GM12872 (cell line): ENCODE results near the gene PCDH12.

Experiments
- TF ChIP-seq, protein P1 (sequence below): IDR thresholded peaks from 3 replicates; pipeline ENCODE4 v1.5.1; 2011; ENCODE audit warnings: low read depth, mild to moderate bottlenecking, low read length, moderate library complexity; ENCODE audit not compliant: insufficient read depth

The PCDH12 gene

DNA sequence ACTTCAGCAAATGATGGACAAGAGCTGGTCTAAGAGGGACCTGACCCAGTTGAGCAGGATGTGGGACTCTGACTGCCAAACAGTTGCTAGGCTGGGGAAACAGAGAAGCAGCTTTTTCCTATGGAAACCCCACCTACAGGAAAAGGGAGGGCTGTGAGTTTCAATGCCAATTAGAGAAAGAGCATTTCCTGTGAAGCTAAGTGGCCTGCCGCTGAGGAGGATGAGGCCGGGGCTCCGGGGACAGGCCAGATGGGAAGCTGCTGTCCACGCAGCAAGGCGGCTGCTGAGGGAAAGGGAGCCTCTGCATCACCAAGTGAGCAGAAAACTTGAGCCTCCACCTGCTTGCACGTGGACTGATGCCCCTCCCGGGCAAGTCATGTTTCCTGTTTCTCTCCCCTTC lies at the start of gene PCDH12:
TSS of gene PCDH12 (minus strand) at position 90 of the 400 bp plus-strand sequence. CDS start 351 bp downstream, outside the sequence.
- TF ChIP-seq, protein P1, sequence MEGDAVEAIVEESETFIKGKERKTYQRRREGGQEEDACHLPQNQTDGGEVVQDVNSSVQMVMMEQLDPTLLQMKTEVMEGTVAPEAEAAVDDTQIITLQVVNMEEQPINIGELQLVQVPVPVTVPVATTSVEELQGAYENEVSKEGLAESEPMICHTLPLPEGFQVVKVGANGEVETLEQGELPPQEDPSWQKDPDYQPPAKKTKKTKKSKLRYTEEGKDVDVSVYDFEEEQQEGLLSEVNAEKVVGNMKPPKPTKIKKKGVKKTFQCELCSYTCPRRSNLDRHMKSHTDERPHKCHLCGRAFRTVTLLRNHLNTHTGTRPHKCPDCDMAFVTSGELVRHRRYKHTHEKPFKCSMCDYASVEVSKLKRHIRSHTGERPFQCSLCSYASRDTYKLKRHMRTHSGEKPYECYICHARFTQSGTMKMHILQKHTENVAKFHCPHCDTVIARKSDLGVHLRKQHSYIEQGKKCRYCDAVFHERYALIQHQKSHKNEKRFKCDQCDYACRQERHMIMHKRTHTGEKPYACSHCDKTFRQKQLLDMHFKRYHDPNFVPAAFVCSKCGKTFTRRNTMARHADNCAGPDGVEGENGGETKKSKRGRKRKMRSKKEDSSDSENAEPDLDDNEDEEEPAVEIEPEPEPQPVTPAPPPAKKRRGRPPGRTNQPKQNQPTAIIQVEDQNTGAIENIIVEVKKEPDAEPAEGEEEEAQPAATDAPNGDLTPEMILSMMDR, result no peak

DNA sequence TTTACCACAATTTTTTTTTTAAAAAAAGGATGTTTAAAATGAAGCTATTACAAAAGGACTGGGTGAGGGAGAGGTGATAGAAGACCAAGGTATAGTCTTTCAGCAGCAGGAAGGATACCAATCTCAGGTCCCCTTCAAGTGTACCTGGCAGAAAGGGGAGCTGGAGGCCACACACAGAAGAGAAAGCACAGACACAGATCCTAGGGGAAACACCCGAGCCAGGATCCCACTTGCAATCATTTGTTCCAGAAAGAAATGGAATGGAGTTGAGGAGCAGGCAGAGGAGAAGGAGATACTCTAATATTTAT lies 49.2 kb upstream of the PCDH12 start:
- TF ChIP-seq, protein P1, result no peak

DNA sequence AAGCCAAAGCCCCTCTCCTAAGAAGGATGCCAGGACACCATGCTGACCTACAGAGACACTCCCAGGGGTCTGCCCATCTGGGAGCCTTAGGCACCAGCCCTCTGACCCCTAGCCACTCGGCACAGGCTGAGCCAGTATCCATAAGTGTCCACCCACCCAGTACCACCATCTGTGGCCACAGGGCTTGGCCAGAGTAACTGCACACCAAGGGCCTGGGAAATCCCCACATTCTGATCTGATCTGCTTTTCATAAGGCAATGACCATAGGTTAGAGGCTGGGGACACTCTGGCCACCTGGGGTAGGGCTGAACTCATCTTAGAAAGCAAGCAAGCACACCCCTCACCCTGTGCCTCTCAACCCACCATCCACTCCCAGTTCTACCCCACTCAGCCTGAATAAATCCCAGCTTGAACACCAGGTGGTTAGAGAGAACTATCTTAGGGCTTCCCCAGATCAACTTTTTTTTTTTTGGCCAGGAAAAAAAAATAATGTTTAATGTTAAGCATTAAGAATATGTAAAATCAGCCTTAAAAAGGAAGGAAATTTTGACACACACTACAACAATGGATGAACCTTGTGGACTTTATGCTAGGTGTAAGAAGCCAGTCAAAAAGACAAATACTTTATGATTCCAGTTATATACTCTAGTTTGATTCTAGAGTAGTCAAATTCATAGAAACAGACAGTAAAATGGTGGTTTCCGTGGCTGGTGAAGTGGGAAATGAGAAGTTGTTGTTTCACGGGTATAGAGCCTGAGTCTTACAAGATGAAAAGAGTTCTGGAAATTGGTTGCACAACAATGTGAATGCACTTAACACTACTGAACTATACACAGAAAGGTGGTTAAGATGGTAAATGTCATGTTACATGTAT lies 48.6 kb upstream of the PCDH12 start:
- TF ChIP-seq, protein P1, result no peak

DNA sequence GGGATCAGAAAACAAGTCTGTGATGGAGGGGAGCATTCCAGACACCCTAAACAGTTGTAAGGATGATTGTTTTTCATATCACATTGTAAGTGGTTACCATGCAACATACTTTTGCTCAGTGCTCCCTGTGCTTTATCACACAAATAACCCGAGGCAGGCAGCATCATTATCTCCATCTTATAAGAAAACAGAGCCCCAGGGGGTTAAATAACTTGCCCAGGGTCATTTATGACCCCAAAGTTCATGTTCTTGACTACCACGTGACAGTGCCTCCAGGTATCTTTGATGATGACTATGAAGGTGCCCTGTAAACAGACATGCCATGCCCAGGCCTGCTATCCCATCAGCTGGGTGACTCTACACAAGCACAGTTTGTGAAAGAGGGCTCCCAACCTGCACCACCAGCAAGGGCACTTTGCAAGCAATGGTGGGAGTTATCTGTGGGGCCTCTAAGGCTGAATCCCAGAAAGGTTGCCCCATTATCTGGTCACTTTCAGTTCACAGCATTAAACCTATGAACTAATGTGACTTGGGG lies 45.3 kb upstream of the PCDH12 start:
- TF ChIP-seq, protein P1, result no peak

DNA sequence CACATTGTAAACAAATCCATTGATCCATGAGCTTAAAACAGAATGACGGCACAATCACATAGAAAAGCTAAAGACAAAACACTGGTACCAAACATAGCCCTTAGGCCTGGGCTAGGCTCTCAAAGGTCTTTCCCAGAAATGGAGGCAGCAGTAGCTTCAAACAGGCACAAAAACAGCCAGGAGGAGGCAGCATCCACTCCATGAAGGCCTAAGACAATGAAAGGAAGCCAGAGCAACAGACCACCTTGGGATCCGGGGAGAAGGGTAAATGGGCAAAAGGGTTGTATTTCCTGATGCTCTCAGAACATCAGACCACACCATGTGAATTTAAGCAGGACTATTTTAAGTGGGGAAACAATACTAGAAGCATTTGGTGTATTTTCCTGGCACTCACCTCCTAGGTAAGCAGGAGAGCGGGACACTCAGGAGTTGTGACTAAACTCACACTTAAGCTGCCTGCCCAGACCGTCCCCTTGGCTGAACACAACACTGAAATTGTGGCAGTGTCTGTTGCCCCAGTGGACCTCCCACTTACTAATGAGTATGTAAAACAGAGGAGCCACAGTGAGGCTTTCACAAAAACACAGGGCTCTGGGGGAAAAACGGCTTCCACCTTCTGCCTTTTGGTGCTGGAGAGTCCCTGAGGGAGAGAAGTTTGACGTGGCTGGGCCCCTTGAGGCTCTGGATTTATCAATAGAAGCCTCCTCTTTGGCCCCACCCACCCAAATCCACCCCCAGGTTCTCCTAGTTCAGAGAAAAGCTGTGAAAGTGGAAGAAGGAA lies 42.9 kb upstream of the PCDH12 start:
- TF ChIP-seq, protein P1, result peak; percentile 44

DNA sequence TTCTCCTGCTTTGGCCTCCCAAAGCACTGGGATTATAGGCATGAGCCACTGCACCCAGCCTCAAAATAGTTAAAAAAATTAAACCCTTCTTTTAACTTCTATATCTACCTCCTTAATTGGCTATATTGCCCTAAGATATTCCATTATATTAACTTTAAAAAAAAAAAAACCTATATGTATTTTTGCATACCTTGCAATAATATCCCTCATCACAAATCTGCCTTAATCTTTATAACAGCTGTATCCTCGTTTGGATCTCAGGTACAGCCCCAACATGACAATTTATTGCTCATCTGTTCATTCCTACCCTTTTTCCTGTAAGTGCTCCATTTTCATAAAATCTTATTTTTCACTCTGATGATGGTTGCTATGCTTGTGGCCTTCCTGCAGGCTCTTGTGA lies 42.2 kb upstream of the PCDH12 start:
- TF ChIP-seq, protein P1, result no peak

DNA sequence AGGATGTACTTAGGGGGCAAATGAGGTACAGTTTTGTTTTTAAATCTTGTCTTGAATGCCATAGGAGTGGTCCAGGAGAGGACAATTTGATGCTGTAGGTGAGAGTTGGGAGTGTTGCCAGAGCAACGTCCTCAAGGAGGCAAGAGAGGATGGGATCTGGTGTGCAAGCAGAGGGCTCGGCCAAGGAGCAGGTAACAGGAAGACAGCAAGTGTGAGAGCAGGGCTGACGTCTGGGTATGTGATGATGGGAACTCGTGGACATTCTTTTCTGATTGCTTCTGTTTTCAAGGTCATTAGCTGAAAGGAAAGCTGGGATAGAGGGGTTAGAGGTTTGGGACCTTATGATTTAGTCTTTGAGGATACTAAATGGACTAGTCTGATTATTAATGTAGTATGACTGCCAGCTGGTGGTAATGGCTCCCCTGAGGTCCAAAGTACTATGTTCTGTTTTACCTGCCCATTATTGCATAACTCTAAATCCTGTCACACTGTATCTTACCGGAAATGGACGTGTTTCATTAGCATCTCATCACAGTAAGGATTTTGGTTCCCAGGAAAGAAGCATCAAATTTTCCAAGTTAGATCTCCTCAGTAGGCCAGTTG lies 39.5 kb upstream of the PCDH12 start:
- TF ChIP-seq, protein P1, result no peak
